OCI-LY3 (cell line): ENCODE data around the gene INPP5E.

Experiments used
- EZH2phosphoT487 ChIP-seq: fragments of 200-600 bp; shearing (Covaris generic); IDR thresholded peaks from 2 replicates; pipeline ENCODE4 v1.6.1; 2018; ENCODE audit warnings: antibody characterized with exemption, mixed run types, low read depth
- TF ChIP-seq, protein P1 (sequence below): fragments of 200-600, 300-600 bp; sonication (generic); IDR thresholded peaks from 2 replicates; pipeline ENCODE4 v1.5.1; 2014; ENCODE audit warnings: antibody characterized with exemption, low read length, low read depth

DNA sequence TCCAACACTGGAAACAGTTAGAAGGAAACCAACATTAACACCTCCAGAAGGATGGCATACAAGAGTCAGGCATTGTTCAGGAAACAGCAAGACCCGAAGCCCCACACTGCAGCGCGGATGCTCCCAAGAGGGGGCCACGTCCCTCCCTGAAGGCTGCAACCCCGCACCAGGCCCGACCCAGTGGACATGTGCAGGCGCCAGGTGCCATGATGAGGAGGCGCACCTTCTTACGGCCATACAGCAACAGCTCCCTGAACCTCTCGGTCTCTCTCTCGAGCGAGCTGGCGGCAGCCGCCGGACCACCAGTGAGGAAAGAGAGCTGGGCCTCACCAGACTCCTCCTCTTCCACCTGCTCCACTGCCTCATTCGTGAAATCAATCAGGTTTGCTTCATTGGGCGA, 23.0 kb upstream of the INPP5E start:
- TF ChIP-seq, protein P1, sequence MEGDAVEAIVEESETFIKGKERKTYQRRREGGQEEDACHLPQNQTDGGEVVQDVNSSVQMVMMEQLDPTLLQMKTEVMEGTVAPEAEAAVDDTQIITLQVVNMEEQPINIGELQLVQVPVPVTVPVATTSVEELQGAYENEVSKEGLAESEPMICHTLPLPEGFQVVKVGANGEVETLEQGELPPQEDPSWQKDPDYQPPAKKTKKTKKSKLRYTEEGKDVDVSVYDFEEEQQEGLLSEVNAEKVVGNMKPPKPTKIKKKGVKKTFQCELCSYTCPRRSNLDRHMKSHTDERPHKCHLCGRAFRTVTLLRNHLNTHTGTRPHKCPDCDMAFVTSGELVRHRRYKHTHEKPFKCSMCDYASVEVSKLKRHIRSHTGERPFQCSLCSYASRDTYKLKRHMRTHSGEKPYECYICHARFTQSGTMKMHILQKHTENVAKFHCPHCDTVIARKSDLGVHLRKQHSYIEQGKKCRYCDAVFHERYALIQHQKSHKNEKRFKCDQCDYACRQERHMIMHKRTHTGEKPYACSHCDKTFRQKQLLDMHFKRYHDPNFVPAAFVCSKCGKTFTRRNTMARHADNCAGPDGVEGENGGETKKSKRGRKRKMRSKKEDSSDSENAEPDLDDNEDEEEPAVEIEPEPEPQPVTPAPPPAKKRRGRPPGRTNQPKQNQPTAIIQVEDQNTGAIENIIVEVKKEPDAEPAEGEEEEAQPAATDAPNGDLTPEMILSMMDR, result no peak
- TF ChIP-seq EZH2phosphoT487, result no peak
